Stimulated activated CD8-positive, alpha-beta memory T cell treated with anti-CD3 and anti-CD28 coated beads, Interleukin-12 subunit alpha, Interleukin-12 subunit beta, amount 100 ng/mL, for 24 hours (primary cell): Measurements from ENCODE around the gene DNAH14.
"Not testable (repeated sequence)": the region's sequence is repeated elsewhere in the genome, so short reads cannot be mapped to it uniquely, and the experiment has no call there.

Experiments used
- DNase-seq: peaks from one replicate; pipeline ENCODE4 v3.0.0-alpha.2; 2020; ENCODE audit errors: extremely low read depth

DNAH14 gene

DNA sequence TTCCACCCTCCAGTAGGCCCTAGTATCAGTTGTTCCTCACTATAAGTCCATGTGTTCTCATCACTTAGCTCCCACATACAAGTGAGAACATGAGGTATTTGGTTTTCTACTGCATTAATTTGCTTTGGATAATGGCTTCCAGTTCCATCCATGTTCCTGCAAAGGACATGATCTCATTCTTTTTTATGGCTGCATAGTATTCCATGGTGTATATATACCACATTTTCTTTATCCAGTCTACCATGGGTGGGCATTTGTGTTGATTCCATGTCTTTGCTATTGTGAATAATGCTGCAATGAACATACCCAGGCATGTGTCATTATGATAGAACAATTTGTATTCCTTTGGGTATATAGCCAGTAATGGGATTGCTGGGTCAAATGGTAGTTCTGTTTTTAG lies 218.3 kb downstream of the DNAH14 start:
- DNase-seq, result not testable (repeated sequence)

DNA sequence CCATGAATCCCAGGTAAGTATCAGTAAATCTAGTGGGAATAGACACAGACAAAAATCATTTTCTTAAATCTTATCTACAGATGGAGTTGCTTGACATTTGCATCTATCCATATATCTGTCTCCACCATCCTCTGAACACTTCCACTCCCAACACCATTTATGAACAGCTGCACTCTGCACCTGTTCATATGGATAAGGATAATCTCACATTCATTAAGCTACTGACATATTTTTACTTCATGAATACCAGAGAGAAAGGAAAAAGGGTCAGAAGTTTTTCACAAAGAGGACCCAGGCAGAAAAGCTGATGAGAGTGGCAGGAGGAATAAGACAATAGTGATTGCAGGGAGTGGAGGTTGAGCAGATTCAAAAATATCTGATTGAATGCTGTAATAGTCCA lies 222.6 kb downstream of the DNAH14 start:
- no peak for DNase-seq

DNA sequence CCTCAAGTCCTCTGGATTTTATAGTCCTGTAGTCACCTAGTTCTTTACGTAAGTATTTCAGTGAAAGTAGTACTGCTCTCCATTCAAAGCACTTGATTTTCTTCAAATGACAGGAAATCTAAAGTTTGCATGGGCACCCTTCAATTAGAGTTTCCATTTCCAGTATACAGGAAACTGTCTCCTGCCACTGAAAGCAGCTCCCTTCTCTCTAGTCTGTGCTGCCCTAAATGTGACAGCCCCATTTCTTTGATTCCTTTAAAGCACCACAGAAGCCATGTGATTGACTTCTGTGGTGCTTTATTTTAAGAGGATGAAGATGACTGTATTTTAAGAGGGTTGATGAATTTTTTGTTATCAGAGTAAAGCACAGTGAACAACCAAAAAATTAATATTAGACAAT lies 226.1 kb downstream of the DNAH14 start:
- DNase-seq, result no peak

DNA sequence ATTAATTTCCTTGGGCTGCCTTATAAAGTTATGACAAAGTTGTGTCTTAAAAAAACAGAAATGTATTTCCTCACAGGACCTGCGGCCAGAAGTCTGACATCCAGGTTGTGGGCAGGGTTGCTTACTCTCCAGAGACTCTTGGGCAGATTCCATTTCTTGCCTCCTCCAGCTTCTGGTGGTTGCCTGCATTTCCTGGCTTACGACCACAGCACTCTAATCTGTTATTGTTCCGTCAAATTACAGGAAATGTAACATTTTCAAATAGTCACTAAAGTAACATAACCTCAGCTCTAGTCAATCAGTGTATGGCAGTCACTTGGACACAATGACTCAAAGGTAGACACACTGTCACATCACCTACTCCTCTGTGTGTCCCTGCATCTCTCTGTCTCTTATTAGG lies 226.8 kb downstream of the DNAH14 start:
- no peak for DNase-seq

DNA sequence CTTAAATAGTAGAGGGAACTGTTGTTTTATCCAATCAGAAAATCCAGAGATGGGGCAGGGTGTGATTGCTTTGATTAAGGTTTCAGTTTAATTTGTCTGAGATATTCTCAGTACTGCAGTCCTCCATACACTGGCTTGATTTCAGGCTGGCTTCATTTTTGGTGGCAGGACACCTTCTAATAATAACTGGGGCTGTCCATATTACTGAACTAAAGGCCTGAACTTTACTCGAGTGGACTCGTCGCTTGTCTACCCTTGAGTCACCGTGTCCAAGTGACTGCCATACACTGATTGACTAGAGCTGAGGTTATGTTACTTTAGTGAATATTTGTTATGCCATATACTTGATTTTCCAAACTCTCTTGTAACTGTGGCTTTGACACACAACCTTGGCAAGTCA lies 228.8 kb downstream of the DNAH14 start:
- DNase-seq, result no peak

DNA sequence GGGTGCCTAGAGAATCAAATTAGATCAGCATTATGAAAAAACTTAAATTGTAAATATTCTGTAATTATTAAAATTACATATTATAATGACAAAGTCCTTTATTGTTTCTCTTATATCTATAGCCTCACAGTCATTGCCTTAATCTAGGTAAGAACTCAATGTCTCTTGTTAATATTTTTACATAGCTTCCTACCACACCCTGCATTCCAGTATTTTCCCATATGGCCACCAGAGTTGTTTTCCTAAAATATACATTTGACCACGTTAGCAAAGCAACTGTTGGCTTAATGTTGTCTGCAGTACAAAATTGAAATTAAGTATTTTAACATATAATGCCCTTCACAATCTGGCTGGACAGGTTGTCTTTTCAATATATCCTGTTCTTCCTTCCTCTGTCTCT lies 230.3 kb downstream of the DNAH14 start:
- DNase-seq, result no peak

DNA sequence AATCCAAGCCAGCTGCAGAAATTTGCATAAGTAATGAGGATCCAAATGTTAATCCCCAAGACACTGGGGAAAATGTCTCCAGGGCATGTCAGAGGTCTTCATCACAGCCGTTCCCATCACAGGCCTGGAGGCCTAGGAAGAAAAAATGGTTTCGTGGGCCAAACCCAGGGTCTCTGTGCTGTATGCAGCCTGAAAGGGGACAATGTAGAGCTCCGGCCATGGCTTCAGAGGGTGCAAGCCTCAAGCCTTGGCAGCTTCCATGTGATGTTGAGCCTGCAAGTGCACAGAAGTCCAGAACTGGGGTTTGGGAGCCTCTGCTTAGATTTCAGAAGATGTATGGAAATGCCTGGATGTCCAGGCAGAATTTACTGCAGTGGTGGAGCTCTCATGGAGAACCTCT lies 247.9 kb downstream of the DNAH14 start:
- DNase-seq, result not testable (repeated sequence)

DNA sequence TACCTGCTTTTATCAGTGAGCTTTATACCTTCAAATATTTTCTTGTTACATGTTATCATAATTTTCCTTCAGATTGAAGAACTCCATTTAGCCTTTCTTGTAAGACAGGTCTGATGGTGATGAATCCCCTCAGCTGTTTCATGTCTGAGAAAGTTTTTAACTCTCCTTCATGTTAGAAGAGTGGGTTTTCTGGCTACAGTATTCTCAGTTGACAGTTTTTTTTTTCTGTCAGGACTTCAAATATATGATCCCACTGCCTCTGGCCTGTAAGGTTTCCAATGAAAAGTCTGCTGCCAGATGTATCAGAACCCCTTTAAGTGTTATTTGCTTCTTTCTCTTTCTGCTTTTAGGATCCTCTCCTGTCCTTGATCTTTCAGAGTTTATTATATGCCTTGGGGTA lies 250.2 kb downstream of the DNAH14 start:
- no peak for DNase-seq

DNA sequence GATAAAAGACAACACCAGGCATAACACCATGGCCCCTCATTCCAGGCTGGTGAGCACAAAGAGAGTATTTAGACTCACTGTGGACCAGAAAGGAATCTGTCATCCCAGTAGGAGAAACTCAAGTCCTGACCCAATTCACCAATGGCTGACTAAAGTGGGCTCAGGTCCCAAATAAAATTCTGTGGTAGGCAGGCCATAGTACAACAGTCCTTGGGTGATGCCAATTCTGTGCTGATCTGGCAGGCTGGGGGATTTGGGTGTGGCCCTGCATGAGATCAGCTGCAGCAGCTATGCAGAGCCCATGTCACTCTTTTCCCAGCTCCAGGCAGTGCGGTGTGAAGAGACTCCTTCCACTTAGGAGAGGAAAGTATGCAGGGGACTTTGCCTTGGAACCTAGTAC lies 253.2 kb downstream of the DNAH14 start:
- no peak for DNase-seq

DNA sequence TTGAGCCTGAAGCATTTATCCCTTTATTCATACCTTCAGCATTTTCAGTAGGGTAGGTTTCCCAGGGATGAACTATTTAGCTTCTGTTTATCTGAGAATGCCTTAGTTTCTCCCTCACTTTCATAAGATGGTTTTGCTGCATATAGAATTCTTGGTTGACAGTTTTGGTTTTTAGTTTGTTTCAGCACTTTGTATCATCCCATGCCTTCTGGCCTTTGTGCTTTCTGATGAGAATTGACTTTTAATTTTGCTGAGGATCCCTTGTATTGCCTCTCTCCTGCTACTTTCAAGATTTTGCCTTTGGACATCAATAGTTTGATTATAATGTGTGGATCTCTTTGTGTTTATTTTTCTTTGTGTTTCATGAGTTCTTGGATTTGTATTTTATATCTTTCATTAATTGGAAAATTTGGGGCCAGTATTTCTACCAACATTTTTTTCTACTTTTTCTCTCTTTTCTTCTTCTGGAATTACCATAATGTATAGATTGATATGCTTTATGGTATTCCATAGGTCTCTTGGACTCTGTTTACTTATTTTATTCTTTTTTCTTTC lies 261.8 kb downstream of the DNAH14 start:
- no peak for DNase-seq

DNA sequence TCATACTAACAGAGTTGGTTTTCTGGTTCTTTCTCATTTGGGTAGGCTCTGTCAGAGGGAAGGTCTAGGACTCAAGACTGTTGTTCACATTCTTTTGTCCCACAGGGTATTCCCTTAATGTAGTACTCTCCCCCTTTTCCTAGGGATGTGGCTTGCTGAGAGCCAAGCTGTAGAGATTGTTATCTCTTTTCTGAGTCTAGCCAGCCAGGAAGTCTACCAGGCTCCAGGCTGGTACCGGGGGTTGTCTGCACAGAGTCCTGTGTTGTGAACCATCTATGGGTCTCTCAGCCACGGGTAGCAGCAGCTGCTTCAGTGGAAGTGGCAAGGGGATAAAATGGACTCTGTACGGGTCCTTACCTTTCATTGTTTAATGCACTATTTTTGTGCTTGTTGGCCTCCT lies 272.0 kb downstream of the DNAH14 start:
- DNase-seq, result no peak

DNA sequence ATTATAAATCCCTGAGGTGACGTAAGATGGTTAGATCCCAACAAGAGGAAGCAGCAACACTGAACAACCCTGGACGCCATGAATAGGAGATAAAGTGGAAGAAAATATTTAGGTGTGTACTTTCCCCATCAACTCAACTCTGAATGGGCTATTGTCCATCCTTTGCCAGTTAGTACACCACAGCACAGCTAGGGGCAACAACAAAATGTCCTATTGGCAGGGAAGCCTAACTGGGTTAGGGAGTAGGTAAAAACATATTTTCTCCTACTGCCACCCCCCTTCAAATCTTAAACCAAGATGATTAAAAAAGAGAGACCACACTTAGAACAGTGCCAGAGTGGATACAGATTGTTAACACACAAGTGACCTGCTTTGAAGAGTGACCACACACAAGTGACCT lies 278.3 kb downstream of the DNAH14 start:
- DNase-seq, result no peak

DNA sequence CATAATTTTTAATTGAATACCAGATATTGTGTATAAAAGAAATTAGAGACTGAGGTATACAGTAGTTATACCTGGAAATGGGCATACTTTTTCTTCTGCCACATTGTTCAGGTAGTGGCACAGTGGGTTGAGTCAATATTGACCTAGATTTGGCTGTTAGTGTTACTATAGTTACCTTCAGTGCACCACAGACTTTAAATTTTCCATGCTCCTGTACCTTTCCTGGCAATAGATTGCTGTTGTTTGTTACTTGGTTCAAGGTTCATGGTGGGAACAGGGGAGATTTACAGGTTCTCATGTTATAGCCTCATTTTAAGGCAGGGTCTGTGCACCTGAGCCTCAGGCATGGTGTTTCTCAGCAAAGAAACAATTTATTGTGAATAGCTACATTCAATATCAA lies 279.7 kb downstream of the DNAH14 start:
- DNase-seq, result no peak

DNA sequence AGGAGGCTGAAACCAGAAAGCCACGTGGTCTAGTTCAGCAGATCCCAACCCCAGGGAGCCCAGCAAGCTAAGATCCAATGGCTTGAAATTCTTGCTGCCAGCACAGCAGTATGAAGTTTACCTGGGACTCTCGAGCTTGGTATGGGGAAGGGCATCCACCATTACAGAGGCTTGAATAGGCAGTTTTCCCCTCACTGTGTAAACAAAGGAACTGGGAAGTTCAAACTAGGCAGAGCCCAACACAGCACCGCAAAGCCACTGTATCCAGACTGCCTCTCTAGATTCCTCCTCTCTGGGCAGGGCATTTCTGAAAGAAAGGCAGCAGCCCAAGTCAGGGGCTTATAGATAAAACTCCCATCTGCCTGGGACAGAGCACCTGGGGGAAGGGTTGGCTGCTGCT lies 280.7 kb downstream of the DNAH14 start:
- DNase-seq, result not testable (repeated sequence)

DNA sequence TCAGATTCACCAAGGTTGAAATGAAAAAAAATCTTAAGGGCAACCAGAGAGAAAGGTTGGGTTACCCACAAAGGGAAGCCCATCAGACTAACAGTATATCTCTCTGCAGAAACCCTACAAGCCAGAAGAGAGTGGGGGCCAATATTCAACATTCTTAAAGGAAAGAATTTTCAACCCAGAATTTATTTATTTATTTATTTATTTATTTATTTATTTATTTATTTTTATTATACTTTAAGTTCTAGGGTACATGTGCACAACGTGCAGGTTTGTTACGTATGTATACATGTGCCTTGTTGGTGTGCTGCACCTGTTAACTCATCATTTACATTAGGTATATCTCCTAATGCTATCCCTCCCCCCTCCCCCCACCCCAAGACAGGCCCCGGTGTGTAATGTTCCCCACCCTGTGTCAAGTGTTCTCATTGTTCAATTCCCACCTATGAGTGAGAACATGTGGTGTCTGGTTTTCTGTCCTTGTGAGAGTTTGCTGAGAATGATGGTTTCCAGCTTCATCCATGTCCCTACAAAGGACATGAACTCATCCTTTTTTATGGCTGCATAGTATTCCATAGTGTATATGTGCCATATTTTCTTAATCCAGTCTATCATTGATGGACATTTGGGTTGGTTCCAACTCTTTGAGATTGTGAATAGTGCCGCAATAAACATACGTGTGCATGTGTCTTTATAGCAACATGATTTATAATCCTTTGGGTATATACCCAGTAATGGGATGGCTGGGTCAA lies 282.4 kb downstream of the DNAH14 start:
- DNase-seq, result not testable (repeated sequence)

DNA sequence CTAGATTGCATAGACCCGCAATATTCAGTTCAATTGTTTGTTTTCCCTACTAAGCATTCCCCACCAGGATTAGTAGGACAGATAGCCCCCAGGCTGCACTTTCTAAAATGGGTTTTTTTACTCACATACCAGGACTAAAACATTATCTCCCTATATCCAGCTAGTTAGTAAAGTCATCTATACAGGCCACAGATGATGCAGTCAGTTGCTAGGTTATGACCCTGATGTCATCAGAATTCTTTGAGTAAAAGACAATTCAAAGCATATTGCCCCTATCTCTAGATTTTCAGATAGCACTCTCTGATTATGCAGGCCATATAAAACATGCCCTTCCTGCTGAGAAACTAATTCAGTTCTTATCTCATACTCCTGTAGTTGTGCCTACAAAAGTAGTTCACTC lies 294.8 kb downstream of the DNAH14 start:
- no peak for DNase-seq

DNA sequence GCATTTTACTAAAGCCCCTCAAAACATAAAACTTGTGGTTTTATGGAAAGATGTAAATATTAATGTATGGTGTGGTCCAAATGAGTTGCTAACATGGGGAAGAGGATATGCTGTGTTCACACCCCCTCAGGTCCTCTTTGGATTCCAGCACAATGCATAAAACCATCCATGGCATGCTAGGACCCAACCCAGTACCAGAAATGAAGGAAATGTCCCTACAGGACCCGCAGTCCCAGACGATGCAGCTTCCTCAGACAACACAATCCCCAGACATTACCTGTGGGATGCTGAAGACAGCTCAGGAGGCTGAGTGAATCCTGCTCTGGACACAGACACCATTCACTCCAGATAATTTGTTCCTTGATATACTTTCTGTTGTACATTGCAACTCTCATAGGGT lies 296.2 kb downstream of the DNAH14 start:
- DNase-seq, result no peak

DNA sequence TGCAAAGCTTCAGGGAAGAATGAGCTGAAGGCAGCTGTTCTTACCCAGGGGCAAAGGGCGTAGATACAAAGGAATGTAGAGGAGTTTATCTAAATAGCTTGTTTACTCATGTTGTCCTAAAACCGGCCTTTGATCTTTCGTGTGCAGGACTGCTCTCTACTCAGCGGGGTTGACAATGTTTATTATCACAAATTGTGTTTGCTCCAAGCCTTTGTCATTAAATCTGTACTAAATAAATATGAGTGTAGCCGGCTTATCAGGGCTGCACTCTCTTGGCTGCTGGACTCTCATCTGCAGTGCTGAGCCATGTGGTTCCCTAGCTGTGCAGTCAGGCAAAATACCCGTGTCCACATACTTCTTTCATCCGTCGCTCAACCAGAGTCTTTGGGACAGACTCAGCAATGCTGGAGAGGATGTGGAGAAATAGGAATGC lies 299.4 kb downstream of the DNAH14 start:
- no peak for DNase-seq

DNA sequence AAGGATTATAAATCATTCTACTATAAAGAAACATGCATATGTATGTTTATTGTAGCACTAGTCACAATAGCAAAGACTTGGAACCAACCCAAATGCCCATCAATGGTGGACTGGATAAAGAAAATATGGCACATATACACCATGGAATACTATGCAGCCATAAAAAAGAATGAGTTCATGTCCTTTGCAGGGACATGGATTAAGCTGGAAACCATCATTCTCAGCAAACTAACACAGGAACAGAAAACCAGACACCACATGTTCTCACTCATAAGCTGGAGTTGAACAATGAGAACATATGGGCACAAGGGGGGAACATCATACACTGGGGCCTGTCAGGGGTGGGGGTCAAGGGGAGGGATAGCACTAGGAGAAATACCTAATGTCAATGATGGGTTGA lies 300.0 kb downstream of the DNAH14 start:
- DNase-seq, result not testable (repeated sequence)

DNA sequence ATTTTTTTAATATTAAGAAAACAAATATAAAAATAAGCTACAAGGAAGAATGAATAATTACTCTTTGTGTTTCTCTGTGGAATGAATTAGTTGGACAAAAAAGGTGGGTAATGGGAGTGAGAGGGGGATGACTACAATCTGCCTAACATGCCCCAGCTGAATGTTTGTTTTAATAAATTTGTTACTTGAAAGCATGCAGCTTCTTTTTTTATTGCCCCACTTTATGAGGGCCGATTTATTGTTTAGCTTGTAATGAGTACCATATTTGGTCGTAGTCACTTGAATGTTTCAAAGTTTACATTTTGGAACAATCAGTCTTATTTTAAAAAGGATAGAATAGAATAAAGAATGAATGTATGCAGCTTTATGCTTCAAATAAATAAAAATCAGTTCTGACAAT lies 301.0 kb downstream of the DNAH14 start:
- DNase-seq, result no peak

DNA sequence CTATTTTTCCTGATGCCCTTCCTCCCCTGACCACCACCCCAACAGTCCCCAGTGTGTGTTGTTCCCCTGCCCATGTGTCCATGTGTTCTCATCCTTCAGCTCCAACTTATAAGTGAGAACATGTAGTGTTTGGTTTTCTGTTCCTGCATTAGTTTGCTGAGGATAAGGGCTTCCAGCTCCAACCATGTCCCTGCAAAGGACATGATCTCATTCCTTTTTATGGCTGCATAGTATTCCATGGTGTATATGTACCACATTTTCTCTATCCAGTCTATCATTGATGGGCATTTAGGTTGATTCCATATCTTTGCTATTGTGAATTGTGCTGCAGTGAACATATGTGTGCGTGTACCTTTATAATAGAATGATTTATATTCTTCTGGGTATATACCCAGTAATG lies 303.5 kb downstream of the DNAH14 start:
- DNase-seq, result not testable (repeated sequence)

DNA sequence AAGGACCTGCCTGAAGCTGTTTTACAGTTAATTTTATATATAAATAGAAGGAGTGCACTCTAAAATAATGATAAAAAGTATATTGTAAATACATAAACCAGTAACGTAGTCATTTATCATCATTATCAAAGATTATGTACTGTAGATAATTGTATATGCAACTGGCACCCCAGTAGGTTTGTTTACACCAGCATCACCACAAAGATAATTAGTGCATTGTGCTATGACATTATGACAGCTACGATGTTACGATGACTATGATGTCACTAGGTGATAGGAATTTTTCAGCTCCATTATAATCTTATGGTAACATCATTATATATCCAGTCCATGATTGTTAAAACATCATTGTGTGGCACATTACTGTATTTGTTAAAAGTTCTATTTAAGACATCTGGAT lies 313.1 kb downstream of the DNAH14 start:
- no peak for DNase-seq

DNA sequence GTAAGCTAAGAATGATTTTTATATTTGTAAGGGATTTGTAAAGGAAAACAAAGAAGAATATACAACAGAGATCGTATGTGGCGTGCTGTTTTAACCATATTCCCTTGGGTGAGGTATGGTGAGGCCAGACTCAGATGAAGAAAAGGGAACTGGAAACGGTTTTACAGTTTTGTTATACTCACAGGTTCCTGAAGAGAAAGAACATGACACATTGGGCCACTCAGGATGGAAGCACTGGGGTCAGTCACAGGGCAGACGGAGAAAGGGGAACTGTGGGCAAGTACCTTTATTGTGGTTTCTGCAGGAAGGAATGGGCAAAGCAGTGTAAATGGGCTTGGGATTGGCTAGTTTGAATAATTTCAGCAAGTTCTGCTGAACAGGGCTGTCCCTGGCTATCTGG lies 321.0 kb downstream of the DNAH14 start:
- no peak for DNase-seq

DNA sequence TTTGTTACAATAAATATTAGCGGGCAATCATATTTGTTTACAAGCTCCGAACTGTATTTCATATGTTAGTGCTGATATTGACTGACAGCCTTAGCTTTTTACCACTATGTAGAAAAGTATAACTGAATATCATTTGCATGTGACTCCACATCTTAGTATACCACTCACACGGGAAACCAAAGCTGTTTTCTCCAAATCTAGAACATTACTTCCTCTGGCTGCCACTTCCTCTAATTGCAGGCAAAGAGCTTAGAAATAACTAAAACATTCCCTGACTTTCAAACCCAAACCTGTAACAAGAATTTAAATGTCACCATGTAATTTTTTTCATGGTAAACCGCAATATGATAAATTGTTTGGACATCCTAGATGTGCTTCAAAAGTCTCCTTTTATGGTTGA lies 323.7 kb downstream of the DNAH14 start:
- no peak for DNase-seq
